T-helper 2 cell treated with Interferon-gamma antibody and Interleukin-4, amounts not matched to agents 100 ng/mL and 5 ng/mL, for 36 hours (primary cell): Measurements from ENCODE around the gene GCNT2. TPM values are rescaled to one million over a fixed set of nuclear protein-coding genes. Genes with fewer than 3 reads are reported as not detected.
"Not testable (repeated sequence)": the region's sequence is repeated elsewhere in the genome, so short reads cannot be mapped to it uniquely, and the experiment has no call there.

Experiments
- intact Hi-C: fragments of 100-400 bp; cut with micrococcal nuclease; formaldehyde crosslinking; loops from one replicate; pipeline ENCODE4 v1.15.1; 2023
- total RNA-seq: library from RNA; stranded (reverse); gene quantifications from 2 replicates; pipeline ENCODE4 v1.2.3, GENCODE V29; 2022

The GCNT2 gene
- total RNA-seq, 1 donor from 2014 or later = 3.6 TPM

- intact Hi-C loops = no loop called here
Observed at GRCh38 chr6:10514049-10514780, 6.9 kb upstream of the GCNT2 start.

GRCh38 chr6:10516953-10517352 lies 4.2 kb upstream of the GCNT2 start:
- intact Hi-C loops = no loop called here

GRCh38 chr6:10518557-10519407 lies 2.4 kb upstream of the GCNT2 start:
- intact Hi-C loops = no loop called here

- intact Hi-C loops = not testable (repeated sequence)
Observed at GRCh38 chr6:10519408-10519697, 1.8 kb upstream of the GCNT2 start.

GRCh38 chr6:10520468-10520867 lies 683 bp upstream of the GCNT2 start:
- intact Hi-C loops = no loop called here

- intact Hi-C loops = no loop called here
Observed at GRCh38 chr6:10522929-10523573, 1.9 kb downstream of the GCNT2 start.

- intact Hi-C loops = loop anchor here (5.0 kb wide), 1 partner anchor 566 kb away; the partner anchor contains the start of gene SMIM13
Observed at GRCh38 chr6:10526156-10526555, 5.0 kb downstream of the GCNT2 start.

GRCh38 chr6:10528158-10528981 lies 7.2 kb downstream of the GCNT2 start:
- intact Hi-C loops = loop anchor here (1.0 to 5.0 kb wide), 4 partner anchors 166 to 564 kb away; partner anchors contain the start of genes C6orf52, MAK, PAK1IP1 and SMIM13

- intact Hi-C loops = loop anchor here (2.0 to 5.0 kb wide), 2 partner anchors 309 to 563 kb away; partner anchors contain the start of genes MAK and SMIM13
Observed at GRCh38 chr6:10529231-10529801, 8.2 kb downstream of the GCNT2 start.

GRCh38 chr6:10529828-10530374 lies 8.8 kb downstream of the GCNT2 start:
- intact Hi-C loops = loop anchor here (2.0 to 5.0 kb wide), 2 partner anchors 309 to 562 kb away; partner anchors contain the start of genes MAK and SMIM13

- intact Hi-C loops = no loop called here
Observed at GRCh38 chr6:10531503-10531902, 10.4 kb downstream of the GCNT2 start.

- intact Hi-C loops = no loop called here
Observed at GRCh38 chr6:10531942-10532341, 10.8 kb downstream of the GCNT2 start.

GRCh38 chr6:10532392-10532791 lies 11.2 kb downstream of the GCNT2 start:
- intact Hi-C loops = no loop called here

- intact Hi-C loops = no loop called here
Observed at GRCh38 chr6:10534419-10534762, 13.2 kb downstream of the GCNT2 start.

GRCh38 chr6:10535193-10535592 lies 14.0 kb downstream of the GCNT2 start:
- intact Hi-C loops = no loop called here

GRCh38 chr6:10537726-10538125 lies 16.6 kb downstream of the GCNT2 start:
- intact Hi-C loops = no loop called here

GRCh38 chr6:10540073-10540746 lies 19.1 kb downstream of the GCNT2 start:
- intact Hi-C loops = no loop called here

- intact Hi-C loops = no loop called here
Observed at GRCh38 chr6:10541591-10541990, 20.4 kb downstream of the GCNT2 start.

GRCh38 chr6:10542213-10542612 lies 21.1 kb downstream of the GCNT2 start:
- intact Hi-C loops = no loop called here

GRCh38 chr6:10543488-10543887 lies 22.3 kb downstream of the GCNT2 start:
- intact Hi-C loops = no loop called here
